Measurements from ENCODE around the gene CCDC152. TPM values are rescaled to one million over a fixed set of nuclear protein-coding genes. Genes with fewer than 3 reads are reported as not detected.
A peak's percentile ranks its signal among the peaks of the same experiment; 100 is the strongest.

The CCDC152 gene
- total and polyA plus RNA-seq, 2 of the 13 experiments (the other 11 are each of a cell fraction or from before 2014, with no cell fraction given) = 0.20 to 0.36 TPM

DNA sequence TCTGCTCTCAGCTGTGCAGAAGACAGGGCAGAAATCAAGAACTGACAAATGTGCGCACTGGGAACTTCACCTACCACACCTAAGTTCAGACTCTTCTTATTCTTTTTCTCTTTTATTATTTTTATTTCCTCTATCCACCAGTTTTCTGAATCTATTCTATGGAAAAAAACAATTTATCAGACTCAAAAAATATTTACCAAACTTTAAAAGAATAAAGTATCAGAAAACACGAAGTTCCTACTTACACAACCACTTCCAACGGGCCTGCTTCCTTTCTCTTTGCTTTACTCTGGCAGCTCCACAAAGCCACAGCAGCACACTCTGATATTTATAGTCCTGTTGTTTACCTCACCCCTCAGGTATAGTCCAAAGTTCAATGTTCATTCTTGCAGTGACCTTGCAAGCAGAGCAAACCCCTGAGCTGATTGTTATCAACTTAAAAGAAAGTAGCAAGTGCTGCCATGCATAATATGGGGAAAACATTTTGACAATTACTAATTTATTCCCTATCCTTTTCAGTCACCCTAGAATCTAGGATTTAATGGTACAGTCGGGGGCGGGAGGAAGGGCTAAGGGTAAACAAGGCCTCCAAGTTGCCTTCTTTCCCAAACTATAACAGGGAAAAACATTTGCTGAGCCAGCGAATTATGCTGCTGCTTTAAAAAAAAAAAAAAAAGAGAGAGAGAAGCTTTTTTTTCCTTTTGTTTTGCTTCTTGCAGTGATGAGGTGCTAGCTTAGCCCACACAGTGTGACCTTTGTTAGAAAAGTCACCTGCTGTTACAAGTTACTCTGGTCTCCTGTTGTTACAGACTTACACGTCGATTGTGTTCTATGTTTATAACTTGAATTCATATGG, 55.2 kb downstream of the CCDC152 start, which contains the start of gene SELENOP (continued):
- TF ChIP-seq ZNF468 (CRISPR knock-in tag; IDR thresholded peaks at IDR 0.05) (no peak), ZSCAN25 (CRISPR knock-in tag; IDR thresholded peaks at IDR 0.05) (no peak; the same call in 1 of the 2 replicates), ZNF569 (CRISPR knock-in tag; IDR thresholded peaks at IDR 0.05; ENCODE audit: borderline replicate concordance) (no peak), CBX5 (CRISPR knock-in tag; IDR thresholded peaks at IDR 0.05; ENCODE audit: borderline replicate concordance) (no peak), ZNF770 (CRISPR knock-in tag; IDR thresholded peaks at IDR 0.05) (no peak), SRSF9 (IDR thresholded peaks at IDR 0.05; ENCODE audit: borderline replicate concordance, insufficient read depth, low read depth, low read length, poor library complexity, severe bottlenecking) (peak; percentile 59), ZFP37 (CRISPR knock-in tag; IDR thresholded peaks at IDR 0.05; ENCODE audit: borderline replicate concordance) (0 out of 2 replicates have a peak, but pooled peaks have one; percentile 72), CHCHD3 (CRISPR knock-in tag; IDR thresholded peaks at IDR 0.05) (no peak), SNRNP70 (IDR thresholded peaks at IDR 0.05; ENCODE audit: low read depth, low read length) (peak; percentile 80; the same call in 1 of the 2 replicates), SALL2 (CRISPR knock-in tag; IDR thresholded peaks at IDR 0.05) (peak; percentile 69; the same call in 1 of the 2 replicates), REL (CRISPR knock-in tag; conservative IDR thresholded peaks at IDR 0.05) (no peak)
- TF ChIP-seq, protein P1, sequence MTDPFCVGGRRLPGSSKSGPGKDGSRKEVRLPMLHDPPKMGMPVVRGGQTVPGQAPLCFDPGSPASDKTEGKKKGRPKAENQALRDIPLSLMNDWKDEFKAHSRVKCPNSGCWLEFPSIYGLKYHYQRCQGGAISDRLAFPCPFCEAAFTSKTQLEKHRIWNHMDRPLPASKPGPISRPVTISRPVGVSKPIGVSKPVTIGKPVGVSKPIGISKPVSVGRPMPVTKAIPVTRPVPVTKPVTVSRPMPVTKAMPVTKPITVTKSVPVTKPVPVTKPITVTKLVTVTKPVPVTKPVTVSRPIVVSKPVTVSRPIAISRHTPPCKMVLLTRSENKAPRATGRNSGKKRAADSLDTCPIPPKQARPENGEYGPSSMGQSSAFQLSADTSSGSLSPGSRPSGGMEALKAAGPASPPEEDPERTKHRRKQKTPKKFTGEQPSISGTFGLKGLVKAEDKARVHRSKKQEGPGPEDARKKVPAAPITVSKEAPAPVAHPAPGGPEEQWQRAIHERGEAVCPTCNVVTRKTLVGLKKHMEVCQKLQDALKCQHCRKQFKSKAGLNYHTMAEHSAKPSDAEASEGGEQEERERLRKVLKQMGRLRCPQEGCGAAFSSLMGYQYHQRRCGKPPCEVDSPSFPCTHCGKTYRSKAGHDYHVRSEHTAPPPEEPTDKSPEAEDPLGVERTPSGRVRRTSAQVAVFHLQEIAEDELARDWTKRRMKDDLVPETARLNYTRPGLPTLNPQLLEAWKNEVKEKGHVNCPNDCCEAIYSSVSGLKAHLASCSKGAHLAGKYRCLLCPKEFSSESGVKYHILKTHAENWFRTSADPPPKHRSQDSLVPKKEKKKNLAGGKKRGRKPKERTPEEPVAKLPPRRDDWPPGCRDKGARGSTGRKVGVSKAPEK (CRISPR knock-in tag; IDR thresholded peaks at IDR 0.05; ENCODE audit: borderline replicate concordance) = no peak; the same call in 1 of the 2 replicates
- TF ChIP-seq, protein P2, sequence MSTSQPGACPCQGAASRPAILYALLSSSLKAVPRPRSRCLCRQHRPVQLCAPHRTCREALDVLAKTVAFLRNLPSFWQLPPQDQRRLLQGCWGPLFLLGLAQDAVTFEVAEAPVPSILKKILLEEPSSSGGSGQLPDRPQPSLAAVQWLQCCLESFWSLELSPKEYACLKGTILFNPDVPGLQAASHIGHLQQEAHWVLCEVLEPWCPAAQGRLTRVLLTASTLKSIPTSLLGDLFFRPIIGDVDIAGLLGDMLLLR (CRISPR knock-in tag; IDR thresholded peaks at IDR 0.05) = no peak
- TF ChIP-seq, protein P3, sequence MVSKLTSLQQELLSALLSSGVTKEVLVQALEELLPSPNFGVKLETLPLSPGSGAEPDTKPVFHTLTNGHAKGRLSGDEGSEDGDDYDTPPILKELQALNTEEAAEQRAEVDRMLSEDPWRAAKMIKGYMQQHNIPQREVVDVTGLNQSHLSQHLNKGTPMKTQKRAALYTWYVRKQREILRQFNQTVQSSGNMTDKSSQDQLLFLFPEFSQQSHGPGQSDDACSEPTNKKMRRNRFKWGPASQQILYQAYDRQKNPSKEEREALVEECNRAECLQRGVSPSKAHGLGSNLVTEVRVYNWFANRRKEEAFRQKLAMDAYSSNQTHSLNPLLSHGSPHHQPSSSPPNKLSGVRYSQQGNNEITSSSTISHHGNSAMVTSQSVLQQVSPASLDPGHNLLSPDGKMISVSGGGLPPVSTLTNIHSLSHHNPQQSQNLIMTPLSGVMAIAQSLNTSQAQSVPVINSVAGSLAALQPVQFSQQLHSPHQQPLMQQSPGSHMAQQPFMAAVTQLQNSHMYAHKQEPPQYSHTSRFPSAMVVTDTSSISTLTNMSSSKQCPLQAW (CRISPR knock-in tag; IDR thresholded peaks at IDR 0.05) = peak; percentile 85
- TF ChIP-seq, protein P4, sequence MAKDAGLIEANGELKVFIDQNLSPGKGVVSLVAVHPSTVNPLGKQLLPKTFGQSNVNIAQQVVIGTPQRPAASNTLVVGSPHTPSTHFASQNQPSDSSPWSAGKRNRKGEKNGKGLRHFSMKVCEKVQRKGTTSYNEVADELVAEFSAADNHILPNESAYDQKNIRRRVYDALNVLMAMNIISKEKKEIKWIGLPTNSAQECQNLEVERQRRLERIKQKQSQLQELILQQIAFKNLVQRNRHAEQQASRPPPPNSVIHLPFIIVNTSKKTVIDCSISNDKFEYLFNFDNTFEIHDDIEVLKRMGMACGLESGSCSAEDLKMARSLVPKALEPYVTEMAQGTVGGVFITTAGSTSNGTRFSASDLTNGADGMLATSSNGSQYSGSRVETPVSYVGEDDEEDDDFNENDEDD (CRISPR knock-in tag; IDR thresholded peaks at IDR 0.05; ENCODE audit: borderline replicate concordance) = no peak
- TF ChIP-seq, protein P5, sequence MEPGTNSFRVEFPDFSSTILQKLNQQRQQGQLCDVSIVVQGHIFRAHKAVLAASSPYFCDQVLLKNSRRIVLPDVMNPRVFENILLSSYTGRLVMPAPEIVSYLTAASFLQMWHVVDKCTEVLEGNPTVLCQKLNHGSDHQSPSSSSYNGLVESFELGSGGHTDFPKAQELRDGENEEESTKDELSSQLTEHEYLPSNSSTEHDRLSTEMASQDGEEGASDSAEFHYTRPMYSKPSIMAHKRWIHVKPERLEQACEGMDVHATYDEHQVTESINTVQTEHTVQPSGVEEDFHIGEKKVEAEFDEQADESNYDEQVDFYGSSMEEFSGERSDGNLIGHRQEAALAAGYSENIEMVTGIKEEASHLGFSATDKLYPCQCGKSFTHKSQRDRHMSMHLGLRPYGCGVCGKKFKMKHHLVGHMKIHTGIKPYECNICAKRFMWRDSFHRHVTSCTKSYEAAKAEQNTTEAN (CRISPR knock-in tag; conservative IDR thresholded peaks at IDR 0.05) = peak; percentile 91; the same call in 1 of the 2 replicates

Data from HepG2 (cell line).